Measurements from ENCODE around the gene ITPK1. TPM values are rescaled to one million over a fixed set of nuclear protein-coding genes. Genes with fewer than 3 reads are reported as not detected.
A peak's percentile ranks its signal among the peaks of the same experiment; 100 is the strongest.

The ITPK1 gene
- total and polyA plus RNA-seq, 2 experiments from 2014 or later: 35.9 to 101 TPM

DNA sequence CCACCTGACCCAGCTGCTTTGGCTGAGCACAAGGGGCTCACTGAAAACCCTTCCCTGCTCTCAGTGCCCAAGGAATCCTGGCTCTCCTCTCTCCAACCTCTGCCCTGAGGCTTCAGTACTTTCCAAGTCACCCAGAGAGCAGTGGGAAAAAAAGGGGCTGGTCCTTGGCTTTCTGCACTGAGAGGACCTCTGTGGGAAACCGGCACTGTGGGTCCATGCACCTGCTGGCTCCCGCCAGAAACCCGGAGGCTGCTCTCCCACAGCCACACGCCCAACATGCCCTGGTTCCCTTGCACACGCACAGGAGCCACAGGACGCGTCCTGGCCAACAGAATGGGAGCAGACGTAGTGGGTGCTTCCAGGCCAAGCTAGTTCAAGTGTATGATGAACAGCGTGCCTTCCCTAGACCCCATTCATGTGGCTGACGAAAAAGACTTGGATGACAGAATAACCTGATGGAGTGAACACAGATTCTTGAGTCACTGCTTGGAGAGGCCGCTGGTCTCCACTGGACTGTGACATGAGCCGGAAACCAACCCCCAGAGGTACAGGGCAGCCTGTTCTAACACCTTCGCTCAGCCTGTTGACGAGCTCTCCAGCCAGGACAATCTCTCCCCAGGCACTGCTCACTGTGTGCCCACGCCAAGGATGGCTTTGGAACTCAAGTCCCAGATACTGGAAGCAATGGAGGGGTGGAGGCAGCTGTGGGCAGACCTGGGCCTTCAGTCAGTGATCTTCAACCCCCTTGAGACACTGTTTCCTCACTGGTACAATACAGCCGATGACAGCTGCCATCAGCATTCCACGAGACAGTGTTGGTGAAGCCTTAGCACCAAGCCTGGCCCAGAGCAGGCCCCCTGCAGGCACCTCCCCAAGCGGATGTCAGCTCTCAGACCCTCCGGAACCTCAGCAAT lies 87.7 kb downstream of the ITPK1 start (continued):
- TF ChIP-seq, protein P1, sequence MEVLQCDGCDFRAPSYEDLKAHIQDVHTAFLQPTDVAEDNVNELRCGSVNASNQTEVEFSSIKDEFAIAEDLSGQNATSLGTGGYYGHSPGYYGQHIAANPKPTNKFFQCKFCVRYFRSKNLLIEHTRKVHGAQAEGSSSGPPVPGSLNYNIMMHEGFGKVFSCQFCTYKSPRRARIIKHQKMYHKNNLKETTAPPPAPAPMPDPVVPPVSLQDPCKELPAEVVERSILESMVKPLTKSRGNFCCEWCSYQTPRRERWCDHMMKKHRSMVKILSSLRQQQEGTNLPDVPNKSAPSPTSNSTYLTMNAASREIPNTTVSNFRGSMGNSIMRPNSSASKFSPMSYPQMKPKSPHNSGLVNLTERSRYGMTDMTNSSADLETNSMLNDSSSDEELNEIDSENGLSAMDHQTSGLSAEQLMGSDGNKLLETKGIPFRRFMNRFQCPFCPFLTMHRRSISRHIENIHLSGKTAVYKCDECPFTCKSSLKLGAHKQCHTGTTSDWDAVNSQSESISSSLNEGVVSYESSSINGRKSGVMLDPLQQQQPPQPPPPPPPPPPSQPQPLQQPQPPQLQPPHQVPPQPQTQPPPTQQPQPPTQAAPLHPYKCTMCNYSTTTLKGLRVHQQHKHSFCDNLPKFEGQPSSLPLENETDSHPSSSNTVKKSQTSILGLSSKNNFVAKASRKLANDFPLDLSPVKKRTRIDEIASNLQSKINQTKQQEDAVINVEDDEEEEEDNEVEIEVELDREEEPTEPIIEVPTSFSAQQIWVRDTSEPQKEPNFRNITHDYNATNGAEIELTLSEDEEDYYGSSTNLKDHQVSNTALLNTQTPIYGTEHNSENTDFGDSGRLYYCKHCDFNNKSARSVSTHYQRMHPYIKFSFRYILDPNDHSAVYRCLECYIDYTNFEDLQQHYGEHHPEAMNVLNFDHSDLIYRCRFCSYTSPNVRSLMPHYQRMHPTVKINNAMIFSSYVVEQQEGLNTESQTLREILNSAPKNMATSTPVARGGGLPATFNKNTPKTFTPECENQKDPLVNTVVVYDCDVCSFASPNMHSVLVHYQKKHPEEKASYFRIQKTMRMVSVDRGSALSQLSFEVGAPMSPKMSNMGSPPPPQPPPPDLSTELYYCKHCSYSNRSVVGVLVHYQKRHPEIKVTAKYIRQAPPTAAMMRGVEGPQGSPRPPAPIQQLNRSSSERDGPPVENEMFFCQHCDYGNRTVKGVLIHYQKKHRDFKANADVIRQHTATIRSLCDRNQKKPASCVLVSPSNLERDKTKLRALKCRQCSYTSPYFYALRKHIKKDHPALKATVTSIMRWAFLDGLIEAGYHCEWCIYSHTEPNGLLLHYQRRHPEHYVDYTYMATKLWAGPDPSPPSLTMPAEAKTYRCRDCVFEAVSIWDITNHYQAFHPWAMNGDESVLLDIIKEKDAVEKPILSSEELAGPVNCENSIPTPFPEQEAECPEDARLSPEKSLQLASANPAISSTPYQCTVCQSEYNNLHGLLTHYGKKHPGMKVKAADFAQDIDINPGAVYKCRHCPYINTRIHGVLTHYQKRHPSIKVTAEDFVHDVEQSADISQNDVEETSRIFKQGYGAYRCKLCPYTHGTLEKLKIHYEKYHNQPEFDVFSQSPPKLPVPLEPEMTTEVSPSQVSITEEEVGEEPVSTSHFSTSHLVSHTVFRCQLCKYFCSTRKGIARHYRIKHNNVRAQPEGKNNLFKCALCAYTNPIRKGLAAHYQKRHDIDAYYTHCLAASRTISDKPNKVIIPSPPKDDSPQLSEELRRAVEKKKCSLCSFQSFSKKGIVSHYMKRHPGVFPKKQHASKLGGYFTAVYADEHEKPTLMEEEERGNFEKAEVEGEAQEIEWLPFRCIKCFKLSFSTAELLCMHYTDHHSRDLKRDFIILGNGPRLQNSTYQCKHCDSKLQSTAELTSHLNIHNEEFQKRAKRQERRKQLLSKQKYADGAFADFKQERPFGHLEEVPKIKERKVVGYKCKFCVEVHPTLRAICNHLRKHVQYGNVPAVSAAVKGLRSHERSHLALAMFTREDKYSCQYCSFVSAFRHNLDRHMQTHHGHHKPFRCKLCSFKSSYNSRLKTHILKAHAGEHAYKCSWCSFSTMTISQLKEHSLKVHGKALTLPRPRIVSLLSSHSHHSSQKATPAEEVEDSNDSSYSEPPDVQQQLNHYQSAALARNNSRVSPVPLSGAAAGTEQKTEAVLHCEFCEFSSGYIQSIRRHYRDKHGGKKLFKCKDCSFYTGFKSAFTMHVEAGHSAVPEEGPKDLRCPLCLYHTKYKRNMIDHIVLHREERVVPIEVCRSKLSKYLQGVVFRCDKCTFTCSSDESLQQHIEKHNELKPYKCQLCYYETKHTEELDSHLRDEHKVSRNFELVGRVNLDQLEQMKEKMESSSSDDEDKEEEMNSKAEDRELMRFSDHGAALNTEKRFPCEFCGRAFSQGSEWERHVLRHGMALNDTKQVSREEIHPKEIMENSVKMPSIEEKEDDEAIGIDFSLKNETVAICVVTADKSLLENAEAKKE (CRISPR knock-in tag; IDR thresholded peaks at IDR 0.05): no peak
- TF ChIP-seq EZH2phosphoT487 (IDR thresholded peaks at IDR 0.05; ENCODE audit: unreplicated experiment) (no peak), STAT1 (IDR thresholded peaks at IDR 0.05; ENCODE audit: unreplicated experiment) (no peak), ZNF114 (CRISPR knock-in tag; IDR thresholded peaks at IDR 0.05) (no peak)
- TF ChIP-seq, protein P2, sequence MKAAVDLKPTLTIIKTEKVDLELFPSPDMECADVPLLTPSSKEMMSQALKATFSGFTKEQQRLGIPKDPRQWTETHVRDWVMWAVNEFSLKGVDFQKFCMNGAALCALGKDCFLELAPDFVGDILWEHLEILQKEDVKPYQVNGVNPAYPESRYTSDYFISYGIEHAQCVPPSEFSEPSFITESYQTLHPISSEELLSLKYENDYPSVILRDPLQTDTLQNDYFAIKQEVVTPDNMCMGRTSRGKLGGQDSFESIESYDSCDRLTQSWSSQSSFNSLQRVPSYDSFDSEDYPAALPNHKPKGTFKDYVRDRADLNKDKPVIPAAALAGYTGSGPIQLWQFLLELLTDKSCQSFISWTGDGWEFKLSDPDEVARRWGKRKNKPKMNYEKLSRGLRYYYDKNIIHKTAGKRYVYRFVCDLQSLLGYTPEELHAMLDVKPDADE (IDR thresholded peaks at IDR 0.05): no peak

DNA sequence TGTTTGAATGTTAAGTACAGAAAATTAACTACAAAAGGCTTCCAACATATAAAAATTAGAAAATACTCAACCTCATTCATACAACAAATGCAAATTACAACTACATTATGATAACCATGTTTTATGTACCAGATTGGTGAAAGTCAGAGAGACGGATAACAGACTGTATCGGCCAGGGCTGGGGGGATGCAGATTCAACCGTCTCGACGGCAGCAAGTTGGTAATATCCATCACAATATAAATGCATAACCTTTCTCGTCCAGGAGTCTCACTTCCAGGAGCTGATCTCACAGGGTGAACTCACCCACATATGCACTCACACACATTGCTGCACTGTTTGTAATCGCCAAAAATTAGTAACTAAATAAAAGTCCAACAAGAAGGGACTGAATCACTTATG lies 89.4 kb downstream of the ITPK1 start:
- H3K4me2 ChIP-seq: no peak overlapping the region
- peaks cover 57% of the 10 kb centered on the region for H3K4me1 Mint-ChIP-seq
- H3K27me3 ChIP-seq (ENCODE audit: insufficient read depth): no peaks in the 10 kb centered on the region
- H3K36me3 Mint-ChIP-seq (ENCODE audit: low read depth): peaks cover 9% of the 10 kb centered on the region
- H3K27ac ChIP-seq (ENCODE audit: low read depth): no peak overlapping the region
- peaks cover 12% of the 10 kb centered on the region for H3K4me1 ChIP-seq (ENCODE audit: insufficient read depth)
- H3K79me2 ChIP-seq (replicated peaks; ENCODE audit: insufficient read depth): peaks cover 90% of the 10 kb centered on the region
- H3K27ac Mint-ChIP-seq: peak overlapping the region; percentile 63; the same call in 1 of the 2 replicates
- DNase-seq (ENCODE audit: low spot score): no peak
- H3F3A ChIP-seq (replicated peaks; ENCODE audit: low read depth): no peaks in the 10 kb centered on the region
- peaks cover 17% of the 10 kb centered on the region; the same call in 1 of the 2 replicates for H4K20me1 ChIP-seq (replicated peaks; ENCODE audit: insufficient read depth)
- H3K9me2 ChIP-seq (ENCODE audit: insufficient read depth): no peaks in the 10 kb centered on the region
- peaks cover 18% of the 10 kb centered on the region for H3K27me3 Mint-ChIP-seq (ENCODE audit: insufficient read depth, low read depth, poor library complexity)
- ATAC-seq: no peak
- no peaks in the 10 kb centered on the region for H3K36me3 ChIP-seq (ENCODE audit: insufficient read depth)
- H3K4me3 ChIP-seq: no peak overlapping the region
- no peaks in the 10 kb centered on the region for H3K9me3 Mint-ChIP-seq
- no peak overlapping the region for H2AFZ ChIP-seq
- H3K4me3 Mint-ChIP-seq: no peak overlapping the region
- TF ChIP-seq, protein P1 (CRISPR knock-in tag; IDR thresholded peaks at IDR 0.05): no peak
- no peak for TF ChIP-seq EZH2 (IDR thresholded peaks at IDR 0.05; ENCODE audit: low read depth, unreplicated experiment)

Measured in GM23338 (cell line).